ENCODE results near the gene RASSF1.
"Not testable (repeated sequence)": the region's sequence is repeated elsewhere in the genome, so short reads cannot be mapped to it uniquely, and the experiment has no call there.

The RASSF1 gene

DNA sequence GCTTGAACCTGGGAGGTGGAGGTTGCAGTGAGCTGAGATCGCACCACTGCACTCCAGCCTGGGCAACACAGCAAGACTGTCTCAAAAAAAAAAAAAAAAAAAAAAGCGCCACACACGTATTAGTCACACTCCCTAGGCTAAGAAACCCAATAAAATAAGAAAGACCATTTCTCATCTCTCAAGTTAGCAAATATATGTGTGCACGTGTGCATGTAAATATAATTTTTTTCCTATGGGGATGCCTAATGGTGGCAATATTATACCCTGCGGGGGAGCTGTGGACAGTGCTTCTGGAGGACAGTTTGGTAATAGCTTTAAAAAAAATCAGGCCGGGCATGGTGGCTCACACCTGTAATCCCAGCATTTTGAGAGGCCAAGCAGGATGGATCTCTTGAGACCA is 56.5 kb downstream of the RASSF1 start:
- not testable (repeated sequence) for ATAC-seq, DNase-seq

All from stimulated activated naive CD8-positive, alpha-beta T cell treated with anti-CD3 and anti-CD28 coated beads, Interleukin-15, Interleukin-2, amounts not matched to agents 100 U/mL and 50 U/mL, for 24 hours (primary cell).